Natural killer cell (primary cell): Measurements from ENCODE around the gene EIF3B. TPM values are rescaled to one million over a fixed set of nuclear protein-coding genes. Genes with fewer than 3 reads are reported as not detected.
A peak's percentile ranks its signal among the peaks of the same experiment; 100 is the strongest.

ENCODE experiments used
- ATAC-seq, 3 donors: fragments of 150-1000 bp in 2 of 3; fragments of 200-7000 bp in 1 of 3; cut with Tn5 transposase; 1 replicate in 1 of 3; 2 replicates in 2 of 3; pipeline ENCODE4 v1.10.0; 2021; ENCODE audit warnings: mild to moderate bottlenecking in 2 of 3, moderate library complexity in 2 of 3
- DNase-seq, 2 donors: peaks; one replicate each; pipeline versions ENCODE4 v3.0.0 to v3.0.0-alpha.2; 2013 to 2021; ENCODE audit warnings: mixed read lengths in 1 of 2
- H3K27ac ChIP-seq: one replicate; pipeline ENCODE4 v1.5.1; 2013; ENCODE audit warnings: mild to moderate bottlenecking, low read length
- H3K27me3 ChIP-seq: one replicate; pipeline ENCODE4 v1.6.1; 2013; ENCODE audit warnings: low read length; ENCODE audit not compliant: control insufficient read depth, insufficient read depth
- H3K36me3 ChIP-seq: one replicate; pipeline ENCODE4 v1.6.1; 2013; ENCODE audit warnings: low read length; ENCODE audit not compliant: control insufficient read depth, insufficient read depth
- H3K4me1 ChIP-seq: one replicate; pipeline ENCODE4 v1.6.1; 2013; ENCODE audit warnings: low read length; ENCODE audit not compliant: control insufficient read depth, insufficient read depth
- H3K4me3 ChIP-seq: one replicate; pipeline ENCODE4 v1.5.1; 2013; ENCODE audit warnings: low read length
- H3K9me3 ChIP-seq: one replicate; pipeline ENCODE4 v1.6.1; 2013; ENCODE audit warnings: low read length; ENCODE audit not compliant: control insufficient read depth, insufficient read depth
- H3K27ac Mint-ChIP-seq, 2 donors: one replicate each; pipeline ENCODE4 v1.8.0; 2022; ENCODE audit warnings: mild to moderate bottlenecking in 2 of 2, mixed read lengths in 2 of 2, moderate library complexity in 1 of 2
- H3K27me3 Mint-ChIP-seq, 2 donors: one replicate each; pipeline ENCODE4 v1.8.0; 2022; ENCODE audit warnings: low read depth in 2 of 2, mixed read lengths in 2 of 2
- H3K36me3 Mint-ChIP-seq: one replicate; pipeline ENCODE4 v1.8.0; 2022; ENCODE audit warnings: mixed read lengths
- H3K4me1 Mint-ChIP-seq, 2 donors: one replicate each; pipeline ENCODE4 v1.8.0; 2022; ENCODE audit warnings: mixed read lengths in 2 of 2
- H3K4me3 Mint-ChIP-seq: one replicate; pipeline ENCODE4 v1.8.0; 2022; ENCODE audit warnings: mild to moderate bottlenecking, moderate library complexity, mixed read lengths
- H3K9me3 Mint-ChIP-seq, 2 donors: one replicate each; pipeline ENCODE4 v1.8.0; 2022; ENCODE audit warnings: mixed read lengths in 2 of 2
- WGBS: methylation state at CpG from one replicate; pipeline ENCODE4 v1.1.7; 2013; ENCODE audit warnings: missing lambda C conversion rate; ENCODE audit not compliant: insufficient coverage; 5-methylcytosine and 5-hydroxymethylcytosine counted together
- intact Hi-C: fragments of 100-400 bp; cut with micrococcal nuclease; formaldehyde crosslinking; loops from one replicate; pipeline ENCODE4 v1.14.2; 2022
- total RNA-seq, 4 donors: library from RNA; stranded (reverse); fragments of 120-200 nt in 1 of 4; gene quantifications; one replicate each; pipeline versions ENCODE4 v1.2.3 to v1.2.4, GENCODE V29; 2013 to 2022
- TF ChIP-seq, protein P1 (sequence below): fragments of 200-600 bp; IDR thresholded peaks from one replicate; pipeline ENCODE4 v1.8.0; 2022; ENCODE audit warnings: antibody characterized with exemption

EIF3B gene
- total RNA-seq, 3 donors from 2014 or later (not counting 1 experiment from before 2014, with no cell fraction given): 194 to 219 (median 197) TPM

DNA sequence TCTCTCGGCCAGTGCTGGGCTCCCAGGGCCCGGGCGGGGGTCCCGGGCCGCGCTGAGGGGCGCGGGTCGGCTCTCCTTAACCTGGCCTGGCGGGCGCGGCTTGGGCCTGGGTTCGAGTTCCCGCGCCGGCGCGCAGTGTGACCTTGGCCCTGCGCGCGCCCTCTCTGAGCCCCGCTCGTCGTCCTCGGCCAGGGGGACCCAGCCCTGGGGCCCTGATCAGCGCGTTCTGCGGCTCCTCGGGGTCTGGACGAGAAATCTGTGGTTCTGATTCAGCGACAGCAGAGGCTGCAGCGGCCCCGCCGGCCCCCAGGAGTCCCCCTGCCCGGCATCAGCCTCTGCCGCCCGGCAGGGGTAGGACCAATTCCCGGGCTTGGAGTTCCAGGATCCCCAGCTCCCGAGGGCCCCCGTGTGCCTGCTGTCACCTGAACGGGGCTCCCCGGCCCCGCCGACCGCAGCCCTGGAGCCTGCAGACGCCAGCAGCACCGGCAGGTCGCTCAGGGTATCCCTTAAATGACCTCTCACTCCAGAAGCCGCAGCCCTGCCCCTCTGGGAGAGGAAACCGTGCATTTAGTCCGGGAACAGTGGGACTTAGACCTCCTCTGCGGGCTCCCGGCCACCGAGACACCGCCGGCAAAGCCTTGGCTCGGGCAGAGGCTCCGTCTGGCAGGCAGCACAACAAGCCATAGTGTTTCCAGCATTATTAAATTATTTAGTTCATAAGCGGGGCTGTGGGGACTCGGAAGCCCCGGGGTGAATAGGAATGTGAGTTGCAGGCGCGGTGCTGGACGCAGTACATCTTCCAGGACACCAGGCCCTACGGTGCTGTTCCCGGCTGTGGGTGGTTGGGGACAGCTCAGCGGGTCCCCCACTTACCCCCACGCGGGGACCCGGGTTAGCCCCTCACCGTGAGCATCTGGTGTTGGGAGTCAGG is 49.4 kb downstream of the EIF3B start:
- TF ChIP-seq, protein P1, sequence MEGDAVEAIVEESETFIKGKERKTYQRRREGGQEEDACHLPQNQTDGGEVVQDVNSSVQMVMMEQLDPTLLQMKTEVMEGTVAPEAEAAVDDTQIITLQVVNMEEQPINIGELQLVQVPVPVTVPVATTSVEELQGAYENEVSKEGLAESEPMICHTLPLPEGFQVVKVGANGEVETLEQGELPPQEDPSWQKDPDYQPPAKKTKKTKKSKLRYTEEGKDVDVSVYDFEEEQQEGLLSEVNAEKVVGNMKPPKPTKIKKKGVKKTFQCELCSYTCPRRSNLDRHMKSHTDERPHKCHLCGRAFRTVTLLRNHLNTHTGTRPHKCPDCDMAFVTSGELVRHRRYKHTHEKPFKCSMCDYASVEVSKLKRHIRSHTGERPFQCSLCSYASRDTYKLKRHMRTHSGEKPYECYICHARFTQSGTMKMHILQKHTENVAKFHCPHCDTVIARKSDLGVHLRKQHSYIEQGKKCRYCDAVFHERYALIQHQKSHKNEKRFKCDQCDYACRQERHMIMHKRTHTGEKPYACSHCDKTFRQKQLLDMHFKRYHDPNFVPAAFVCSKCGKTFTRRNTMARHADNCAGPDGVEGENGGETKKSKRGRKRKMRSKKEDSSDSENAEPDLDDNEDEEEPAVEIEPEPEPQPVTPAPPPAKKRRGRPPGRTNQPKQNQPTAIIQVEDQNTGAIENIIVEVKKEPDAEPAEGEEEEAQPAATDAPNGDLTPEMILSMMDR: no peak
- Mint-ChIP-seq H3K36me3 (peaks cover 12% of the 10 kb centered on the region), H3K4me3 (peak overlapping the region; percentile 96), H3K4me1 (peaks cover 56 to 62% of the 10 kb centered on the region in 2 donors), H3K27ac (peak overlapping the region; percentile 94 to 95), H3K9me3 (no peaks in the 10 kb centered on the region), H3K27me3 (no peaks in the 10 kb centered on the region)
- ATAC-seq: peak in 2 of 3 donors; percentile 10 to 12
- intact Hi-C loops: loop anchor here (5.0 to 10.0 kb wide), 3 partner anchors 51 to 151 kb away; partner anchors contain the start of genes BRAT1, EIF3B and IQCE
- Histone ChIP-seq H3K4me3 (peak overlapping the region; percentile 94), H3K4me1 (peaks cover 67% of the 10 kb centered on the region), H3K9me3 (no peaks in the 10 kb centered on the region), H3K27ac (peak overlapping the region; percentile 71), H3K36me3 (peaks cover 2% of the 10 kb centered on the region), H3K27me3 (no peaks in the 10 kb centered on the region)
- under 1% methylated on average over 71 of the region's 71 CpGs for WGBS
- DNase-seq: peak in 1 of 2 donors; percentile 52

DNA sequence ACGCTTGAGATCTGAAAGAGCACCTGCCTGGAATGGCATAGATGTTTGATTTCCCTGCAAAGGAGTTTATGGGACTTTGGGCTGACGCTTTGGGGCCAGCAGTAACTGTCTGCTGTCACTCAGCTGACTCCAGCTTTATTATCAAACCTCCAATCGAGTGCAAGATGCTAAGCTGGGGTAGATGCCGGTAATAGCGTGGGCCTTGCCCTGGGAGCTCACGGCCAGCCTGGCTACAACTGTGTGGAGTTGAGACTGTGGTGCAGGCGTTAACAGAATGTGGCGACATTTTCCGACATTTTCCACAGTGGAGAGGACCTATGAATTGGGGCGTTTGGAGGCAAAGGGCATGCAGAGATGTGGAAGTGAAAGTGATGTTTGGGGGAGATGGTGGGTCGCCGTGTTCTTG is 50.1 kb downstream of the EIF3B start:
- Histone ChIP-seq H3K4me1 (peaks cover 67% of the 10 kb centered on the region), H3K36me3 (peaks cover 2% of the 10 kb centered on the region), H3K27ac (peak overlapping the region; percentile 71), H3K27me3 (no peaks in the 10 kb centered on the region), H3K9me3 (no peaks in the 10 kb centered on the region), H3K4me3 (peak overlapping the region; percentile 94)
- Mint-ChIP-seq H3K9me3 (no peaks in the 10 kb centered on the region), H3K27me3 (no peaks in the 10 kb centered on the region), H3K27ac (peak overlapping the region; percentile 94 to 95), H3K36me3 (peaks cover 12% of the 10 kb centered on the region), H3K4me3 (peak overlapping the region; percentile 96), H3K4me1 (peaks cover 59 to 64% of the 10 kb centered on the region in 2 donors)
- peak in 1 of 2 donors; percentile 38 for DNase-seq
- no peak for ATAC-seq
- intact Hi-C loops: loop anchor here (5.0 to 10.0 kb wide), 4 partner anchors 42 to 150 kb away; partner anchors contain the start of genes BRAT1, EIF3B and IQCE
- 8% methylated on average over 12 of the region's 12 CpGs for WGBS
- TF ChIP-seq, protein P1: no peak

DNA sequence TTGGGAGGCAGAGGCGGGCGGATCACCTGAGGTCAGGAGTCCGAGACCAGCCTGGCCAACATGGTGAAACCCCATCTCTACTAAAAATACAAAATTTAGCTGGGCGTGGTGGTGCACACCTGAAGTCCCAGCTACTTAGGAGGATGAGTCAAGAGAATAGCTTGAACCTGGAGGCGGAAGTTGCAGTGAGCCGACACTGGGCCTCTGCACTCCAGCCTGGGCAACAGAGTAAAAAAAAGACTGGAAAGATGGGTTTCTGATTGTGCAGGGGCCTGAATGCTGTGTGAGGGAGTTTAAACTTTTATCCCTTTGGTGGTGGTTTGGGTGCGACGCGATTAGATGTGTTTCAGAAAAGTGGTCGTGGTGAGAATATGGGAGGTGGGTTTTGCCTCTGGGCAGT is 50.6 kb downstream of the EIF3B start:
- intact Hi-C loops: loop anchor here (5.0 to 10.0 kb wide), 3 partner anchors 43 to 150 kb away; partner anchors contain the start of genes BRAT1 and IQCE
- peak overlapping the region; percentile 94 to 95 for H3K27ac Mint-ChIP-seq
- Histone ChIP-seq H3K4me3 (peak overlapping the region; percentile 94), H3K9me3 (no peaks in the 10 kb centered on the region), H3K36me3 (peaks cover 2% of the 10 kb centered on the region), H3K27me3 (no peaks in the 10 kb centered on the region), H3K4me1 (peaks cover 67% of the 10 kb centered on the region), H3K27ac (peak overlapping the region; percentile 71)
- H3K9me3 Mint-ChIP-seq: no peaks in the 10 kb centered on the region
- H3K36me3 Mint-ChIP-seq: peaks cover 12% of the 10 kb centered on the region
- WGBS: 36% methylated on average over 10 of the region's 10 CpGs
- H3K4me1 Mint-ChIP-seq: peaks cover 59 to 64% of the 10 kb centered on the region in 2 donors
- no peaks in the 10 kb centered on the region for H3K27me3 Mint-ChIP-seq
- ATAC-seq (no peak), DNase-seq (peak in 1 of 2 donors; percentile 32)
- TF ChIP-seq, protein P1: no peak
- H3K4me3 Mint-ChIP-seq: peak overlapping the region; percentile 96
